Measurements from ENCODE around the gene RASL12.
A peak's percentile ranks its signal among the peaks of the same experiment; 100 is the strongest.

Gene RASL12

GRCh38 chr15:65054333-65055200, 13.2 kb downstream of the RASL12 start:
- DNase-seq, result peak; percentile 68 to 85 (median 79)

GRCh38 chr15:65052956-65053355, 14.8 kb downstream of the RASL12 start:
- no peak for DNase-seq

GRCh38 chr15:65051266-65051665, 16.5 kb downstream of the RASL12 start:
- peak in 1 of 3 donors; percentile 15 for DNase-seq

GRCh38 chr15:65050270-65050669, 17.5 kb downstream of the RASL12 start:
- DNase-seq, result peak in 1 of 3 donors; percentile 16

- peak; percentile 94 to 95 (median 94) for DNase-seq
These were observed 18.4 kb downstream of the RASL12 start for GRCh38 chr15:65049418-65049840.

DNA sequence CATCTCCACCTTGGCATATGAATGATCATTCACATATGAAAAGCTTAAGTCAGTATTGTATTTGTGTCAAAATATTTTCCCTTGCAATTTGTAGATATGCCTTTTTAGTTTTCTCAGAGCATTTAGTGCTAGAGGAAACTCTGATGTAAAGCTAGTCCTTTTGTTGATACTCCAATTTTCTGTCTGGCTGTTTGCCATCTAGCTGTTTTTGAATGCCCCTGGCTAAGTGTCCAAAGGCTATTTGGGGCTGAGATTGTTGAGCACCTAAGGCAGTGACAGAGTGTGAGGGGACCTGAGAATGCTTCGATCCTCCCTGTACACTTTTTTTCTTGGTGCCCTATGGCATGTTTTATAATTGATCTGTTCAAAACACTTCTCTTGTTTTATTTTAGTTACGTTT, 19.6 kb downstream of the RASL12 start:
- DNase-seq, result no peak

GRCh38 chr15:65044724-65045481, 22.9 kb downstream of the RASL12 start, which contains the start of gene SLC51B:
Gene SLC51B (plus strand): TSS chr15:65045387. CDS start chr15:65050005, 4,618 bp downstream.
- peak in 1 of 3 donors; percentile 15 for DNase-seq

DNA sequence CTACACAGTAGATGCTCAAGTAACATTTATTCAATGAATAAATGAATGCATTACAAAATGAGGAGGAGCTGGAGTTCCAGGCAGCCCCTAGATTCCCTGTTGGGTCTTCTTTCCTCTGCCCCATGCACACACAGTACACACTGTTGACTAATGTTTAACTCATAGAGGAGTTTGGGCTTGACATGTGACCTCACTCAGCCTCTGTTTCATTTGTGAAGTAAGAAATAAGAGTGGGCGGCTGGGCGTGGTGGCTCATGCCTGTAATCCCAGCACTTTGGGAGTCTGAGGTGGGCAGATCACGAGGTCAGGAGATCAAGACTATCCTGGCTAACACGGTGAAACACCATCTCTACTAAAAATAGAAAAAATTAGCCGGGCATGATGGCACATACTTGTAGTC, 23.6 kb downstream of the RASL12 start:
- DNase-seq, result peak; percentile 78 to 81 (median 81)

DNA sequence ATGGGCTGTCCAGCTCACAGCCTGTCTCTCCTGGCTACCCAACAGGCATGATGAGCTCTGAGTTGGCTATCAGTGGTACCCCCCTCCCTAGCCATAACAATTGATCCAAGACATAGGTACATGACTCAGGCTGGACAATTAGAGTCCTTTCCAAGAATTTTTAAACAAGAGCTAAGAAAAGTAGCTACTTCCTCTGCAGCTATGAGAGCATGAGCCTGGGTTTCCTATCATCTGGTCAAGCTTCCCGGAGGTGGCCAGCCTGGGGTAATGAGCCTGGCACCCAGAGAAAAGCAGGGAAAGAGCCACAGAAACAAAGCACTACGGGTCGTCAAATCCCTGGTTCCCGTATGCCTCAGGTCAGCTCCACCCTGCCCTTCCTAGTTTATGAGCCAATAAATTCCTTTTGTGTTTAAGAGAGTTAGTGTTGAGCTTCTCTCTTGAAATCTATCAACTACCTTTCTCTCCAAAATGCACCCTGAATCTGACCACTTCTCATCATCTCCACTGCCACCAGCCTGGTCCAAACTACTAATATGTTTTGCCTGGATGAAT, 24.9 kb downstream of the RASL12 start:
- DNase-seq, result no peak

- DNase-seq, result no peak
These were observed 26.0 kb downstream of the RASL12 start for GRCh38 chr15:65041787-65042186.

- no peak for DNase-seq
These were observed 27.3 kb downstream of the RASL12 start for GRCh38 chr15:65040461-65040860.

DNA sequence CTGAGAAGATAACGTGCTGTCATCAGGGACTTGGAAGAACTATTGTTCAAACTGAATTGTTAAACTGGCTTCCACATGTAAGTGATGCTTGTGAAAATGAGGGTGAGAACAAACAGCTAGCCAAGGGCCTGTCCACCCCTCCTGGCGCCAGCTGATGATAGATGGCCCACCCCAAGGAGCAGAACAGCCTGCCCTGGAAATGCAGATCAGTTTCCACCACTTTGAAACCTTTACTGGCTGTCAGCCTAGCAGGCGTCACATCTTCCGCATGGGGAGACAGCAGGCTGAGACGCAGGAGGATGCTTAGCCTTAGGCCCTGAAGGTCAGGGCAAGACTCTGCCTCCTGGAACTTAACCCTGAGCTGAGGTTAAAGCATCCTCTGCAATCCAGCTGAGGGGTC, 29.0 kb downstream of the RASL12 start:
- no peak for DNase-seq

GRCh38 chr15:65038428-65038827, 29.4 kb downstream of the RASL12 start:
- no peak for DNase-seq

DNA sequence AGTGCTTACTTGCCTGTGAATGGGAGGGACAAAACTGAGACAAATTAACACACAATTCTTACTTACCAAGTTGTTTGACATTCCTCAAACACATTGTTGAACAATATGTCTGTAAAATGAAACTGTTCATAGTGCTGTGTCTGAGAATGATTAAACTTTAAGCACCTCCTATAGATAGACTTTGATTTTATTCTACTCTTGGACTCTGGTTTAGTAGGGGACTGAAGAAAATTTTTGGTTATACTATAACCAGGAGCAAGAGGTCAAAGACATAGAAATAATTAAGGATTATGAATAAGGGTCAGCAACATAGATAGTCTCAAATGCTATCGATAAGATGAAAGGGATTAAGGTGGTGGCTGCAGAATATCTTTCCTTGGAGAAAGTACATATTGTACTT, 30.5 kb downstream of the RASL12 start:
- no peak for DNase-seq

GRCh38 chr15:65034719-65035118, 33.1 kb downstream of the RASL12 start:
- DNase-seq, result no peak

GRCh38 chr15:65033659-65034269, 34.0 kb downstream of the RASL12 start:
- DNase-seq, result peak; percentile 60 to 65 (median 63)

- peak; percentile 72 to 80 (median 74) for DNase-seq
These were observed 34.8 kb downstream of the RASL12 start for GRCh38 chr15:65032801-65033537.

GRCh38 chr15:65029736-65030208, 38.0 kb downstream of the RASL12 start:
- no peak for DNase-seq

- peak; percentile 89 to 96 (median 94) for DNase-seq
These were observed 38.7 kb downstream of the RASL12 start, which contains the start of gene MTFMT for GRCh38 chr15:65028921-65029735. Gene MTFMT (minus strand): TSS chr15:65029639. CDS start chr15:65029613, 26 bp downstream.

DNA sequence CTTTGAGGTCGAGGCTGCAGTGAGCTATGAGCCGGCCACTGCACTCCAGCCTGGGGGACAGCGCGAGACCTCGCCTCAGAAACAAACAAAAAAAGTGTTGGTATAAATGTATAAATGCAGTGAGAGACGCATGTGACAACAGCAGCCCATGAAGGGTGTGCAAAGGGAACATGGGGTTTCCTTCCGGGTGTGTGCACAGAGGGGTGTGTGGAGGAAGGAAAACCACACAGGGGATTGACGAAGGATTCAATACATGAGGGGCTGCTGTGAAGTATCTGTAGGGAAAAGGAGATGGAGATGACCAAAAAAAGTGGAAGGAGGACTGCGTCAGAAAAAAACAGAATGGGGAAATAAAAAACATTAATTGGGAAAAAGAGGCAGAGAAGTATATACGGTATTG, 39.5 kb downstream of the RASL12 start:
- peak in 1 of 3 donors; percentile 8 for DNase-seq

- peak in 2 of 3 donors; percentile 33 to 35 for DNase-seq
These were observed 40.2 kb downstream of the RASL12 start for GRCh38 chr15:65027593-65027992.

Measured in suppressor macrophage treated with lipopolysaccharide for 1 hour (primary cell).